Natural killer cell treated with Interleukin-12 subunit alpha and Interleukin-12 subunit beta and Interleukin-15 and Interleukin-18, amount 100 ng/mL, for 72 hours (primary cell): ENCODE results near the gene MYL4. TPM values are rescaled to one million over a fixed set of nuclear protein-coding genes. Genes with fewer than 3 reads are reported as not detected.
A peak's percentile ranks its signal among the peaks of the same experiment; 100 is the strongest.
"Not testable (repeated sequence)": the region's sequence is repeated elsewhere in the genome, so short reads cannot be mapped to it uniquely, and the experiment has no call there.

Source experiments
- ATAC-seq, 2 donors: fragments of 150-1000 bp; cut with Tn5 transposase in 1 of 2; sonication (Bioruptor Pico), chemical (Tn5 transposase) in 1 of 2; 2 replicates each; pipeline ENCODE4 v1.10.0; 2021
- DNase-seq: peaks from one replicate; pipeline ENCODE4 v3.0.0; 2022; ENCODE audit warnings: low spot score
- H3K27ac Mint-ChIP-seq, 2 donors: 1 replicate in 1 of 2; 2 replicates in 1 of 2; pipeline ENCODE4 v1.8.0; 2022; ENCODE audit warnings: mixed read lengths in 2 of 2, mild to moderate bottlenecking in 1 of 2, moderate library complexity in 1 of 2
- H3K27me3 Mint-ChIP-seq, 2 donors: 1 replicate in 1 of 2; 2 replicates in 1 of 2; pipeline ENCODE4 v1.8.0; 2022; ENCODE audit warnings: mixed read lengths in 2 of 2
- H3K36me3 Mint-ChIP-seq: one replicate; pipeline ENCODE4 v1.8.0; 2022; ENCODE audit warnings: mixed read lengths
- H3K4me1 Mint-ChIP-seq, 2 donors: 1 replicate in 1 of 2; 2 replicates in 1 of 2; pipeline ENCODE4 v1.8.0; 2022; ENCODE audit warnings: low read depth in 2 of 2, mixed read lengths in 2 of 2, mild to moderate bottlenecking in 1 of 2
- H3K4me3 Mint-ChIP-seq: one replicate; pipeline ENCODE4 v1.8.0; 2022; ENCODE audit warnings: mixed read lengths
- H3K9me3 Mint-ChIP-seq: 2 replicates; pipeline ENCODE4 v1.8.0; 2022; ENCODE audit warnings: mixed read lengths
- total RNA-seq, 2 donors: library from RNA; stranded (reverse); gene quantifications; one replicate each; pipeline ENCODE4 v1.2.3, GENCODE V29; 2022

Gene MYL4
- 1 to 10 TPM in 1 of 2 donors, under 1 TPM in 1; 0.92 to 1.1 TPM for total RNA-seq

DNA sequence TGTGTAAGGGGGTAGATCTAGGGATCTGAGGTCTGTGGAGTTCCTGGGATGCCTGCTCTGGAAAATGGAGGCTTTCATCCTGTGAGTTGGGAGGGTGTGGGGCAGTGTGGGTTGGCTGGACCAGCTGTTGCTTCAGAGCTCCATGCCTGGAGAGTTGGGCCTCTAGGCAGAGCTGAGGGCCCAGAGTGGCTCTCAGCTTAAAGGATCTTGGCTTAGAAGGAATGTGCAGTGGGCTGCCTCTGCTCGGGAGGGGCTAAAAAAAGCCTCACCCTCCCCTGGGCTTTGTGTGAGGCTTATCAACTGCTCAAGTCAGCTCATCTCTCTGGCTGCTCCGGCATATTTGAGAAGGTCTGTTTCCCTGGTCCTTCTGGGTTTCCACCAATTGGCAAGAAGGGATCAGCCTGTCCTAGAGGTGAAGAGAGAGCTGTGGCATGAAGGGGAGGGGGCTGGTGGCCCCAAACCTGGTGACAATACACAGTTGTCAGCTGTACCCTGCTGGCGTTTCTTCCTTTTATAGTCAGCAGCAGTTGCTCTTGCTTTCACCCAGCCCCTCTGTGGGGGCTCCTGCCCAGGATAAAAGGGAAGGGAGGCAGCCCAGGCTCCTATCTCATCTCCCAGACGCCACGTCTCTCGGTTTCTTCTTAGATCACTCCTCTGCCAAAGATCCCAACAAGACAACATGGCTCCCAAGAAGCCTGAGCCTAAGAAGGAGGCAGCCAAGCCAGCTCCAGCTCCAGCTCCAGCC, at the start of gene MYL4:
MYL4 (plus strand) TSS at position 605 of the 745 bp plus-strand sequence; CDS start at position 680, 75 bp downstream.
- Mint-ChIP-seq H3K27me3 (peaks cover 0 to 2% of the 10 kb centered on the region in 2 donors), H3K9me3 (no peaks in the 10 kb centered on the region), H3K4me1 (peaks cover 19 to 26% of the 10 kb centered on the region in 2 donors), H3K27ac (no peak within 1 kb of the TSS), H3K36me3 (no peaks in the 10 kb centered on the region), H3K4me3 (no peak within 1 kb of the TSS)
- ATAC-seq (no peak), DNase-seq (no peak)

DNA sequence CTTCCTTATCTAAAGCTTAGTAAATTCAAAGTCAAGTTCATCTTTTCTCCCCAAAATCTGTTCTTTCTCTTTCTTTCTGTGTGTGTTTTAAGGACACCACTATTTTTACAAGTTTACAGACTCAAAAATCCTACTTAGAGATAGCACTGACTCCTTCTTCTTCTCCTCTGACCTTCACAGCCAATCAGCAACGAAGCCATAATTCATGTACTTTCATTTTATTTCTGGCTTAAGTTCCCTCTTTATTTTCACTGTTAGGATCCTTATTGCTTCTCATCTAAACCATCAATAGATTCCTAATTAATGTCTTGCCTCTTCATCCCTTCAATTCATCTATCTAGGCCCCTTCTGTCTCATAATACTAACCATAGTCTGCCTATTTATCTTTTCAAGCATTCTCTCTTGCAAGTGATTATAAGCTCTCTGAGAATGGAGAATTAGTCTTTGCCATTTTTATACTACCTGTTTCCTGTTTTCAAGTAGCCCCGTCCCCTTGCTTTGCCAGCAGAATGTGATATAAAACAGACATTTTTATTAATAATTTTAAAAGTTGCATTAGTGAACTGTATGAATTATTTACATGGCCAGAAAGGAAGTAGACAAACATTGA, 47.0 kb upstream of the MYL4 start:
- Mint-ChIP-seq H3K4me3 (no peak overlapping the region), H3K9me3 (no peaks in the 10 kb centered on the region), H3K4me1 (peaks cover 6 to 18% of the 10 kb centered on the region in 2 donors), H3K27ac (peak overlapping the region; percentile 4 to 18), H3K27me3 (no peaks in the 10 kb centered on the region), H3K36me3 (peaks cover 11% of the 10 kb centered on the region)
- ATAC-seq = no peak
- no peak for DNase-seq

DNA sequence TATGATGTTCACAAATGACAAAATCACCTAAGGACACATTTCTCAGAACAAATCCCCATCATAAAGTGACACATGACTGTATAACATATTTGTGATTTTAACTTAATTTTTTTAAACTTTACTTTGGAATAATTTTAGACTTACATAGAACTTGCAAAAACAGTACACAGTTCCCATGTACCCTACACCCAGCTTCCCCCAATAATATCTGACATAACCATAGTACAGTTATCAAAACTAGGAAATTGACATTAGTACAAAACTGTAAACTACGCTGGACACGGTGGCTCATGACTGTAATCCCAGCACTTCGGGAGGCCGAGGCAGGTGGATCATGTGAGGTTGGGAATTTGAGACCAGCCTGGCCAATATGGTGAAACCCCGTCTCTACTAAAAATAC, 44.9 kb upstream of the MYL4 start:
- H3K9me3 Mint-ChIP-seq = no peaks in the 10 kb centered on the region

DNA sequence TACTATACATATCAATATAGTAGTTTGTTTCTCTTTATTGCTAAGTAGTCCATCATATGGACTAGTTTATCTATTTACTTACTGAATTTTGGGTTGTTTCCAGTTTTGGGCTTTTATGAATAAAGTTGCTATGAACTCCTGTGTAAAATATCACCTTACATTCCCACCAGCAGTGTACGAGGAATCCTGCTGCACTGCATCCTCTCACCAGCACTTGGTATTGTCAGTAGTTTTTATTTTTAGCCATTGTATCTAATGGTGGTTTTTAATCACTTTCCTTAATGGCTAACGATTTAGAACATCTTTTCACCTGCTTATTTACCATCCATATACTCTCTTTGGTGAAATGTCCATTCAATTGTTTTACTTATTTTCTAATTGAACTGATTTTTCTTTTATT, 44.0 kb upstream of the MYL4 start:
- H3K27ac Mint-ChIP-seq = no peak overlapping the region
- peaks cover 7 to 21% of the 10 kb centered on the region in 2 donors for H3K4me1 Mint-ChIP-seq
- H3K36me3 Mint-ChIP-seq = peaks cover 22% of the 10 kb centered on the region
- no peak overlapping the region for H3K4me3 Mint-ChIP-seq
- no peak for ATAC-seq
- no peak for DNase-seq
- H3K27me3 Mint-ChIP-seq = no peaks in the 10 kb centered on the region
- H3K9me3 Mint-ChIP-seq = no peaks in the 10 kb centered on the region

More for the DNA sequence above, 44.9 kb upstream of the MYL4 start:
- H3K27me3 Mint-ChIP-seq = no peaks in the 10 kb centered on the region
- H3K36me3 Mint-ChIP-seq = peaks cover 18% of the 10 kb centered on the region
- H3K4me1 Mint-ChIP-seq = peaks cover 6 to 18% of the 10 kb centered on the region in 2 donors
- ATAC-seq (no peak), DNase-seq (no peak)
- H3K4me3 Mint-ChIP-seq = no peak overlapping the region
- H3K27ac Mint-ChIP-seq = no peak overlapping the region

DNA sequence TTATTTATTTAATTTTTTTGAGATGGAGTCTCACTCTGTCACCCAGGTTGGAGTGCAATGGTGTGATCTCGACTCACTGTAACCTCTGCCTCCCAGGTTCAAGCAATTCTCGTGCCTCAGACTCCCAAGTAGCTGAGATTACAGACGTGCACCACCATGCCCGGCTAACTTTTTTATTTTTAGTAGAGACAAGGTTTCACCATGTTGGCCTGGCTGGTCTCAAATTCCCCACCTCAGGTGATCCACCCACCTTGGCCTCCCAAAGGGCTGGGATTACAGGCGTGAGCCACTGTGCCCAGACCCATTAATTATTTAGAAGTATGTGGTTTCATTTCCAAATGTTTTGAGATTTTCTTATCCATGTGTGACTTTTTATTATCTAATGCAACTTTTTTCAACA, 42.3 kb upstream of the MYL4 start:
- DNase-seq, ATAC-seq, H3K27me3 Mint-ChIP-seq, H3K27ac Mint-ChIP-seq, H3K9me3 Mint-ChIP-seq, H3K4me3 Mint-ChIP-seq: not testable (repeated sequence)
- Mint-ChIP-seq H3K36me3 (peaks cover 23% of the 10 kb centered on the region), H3K4me1 (peaks cover 10 to 26% of the 10 kb centered on the region in 2 donors)

DNA sequence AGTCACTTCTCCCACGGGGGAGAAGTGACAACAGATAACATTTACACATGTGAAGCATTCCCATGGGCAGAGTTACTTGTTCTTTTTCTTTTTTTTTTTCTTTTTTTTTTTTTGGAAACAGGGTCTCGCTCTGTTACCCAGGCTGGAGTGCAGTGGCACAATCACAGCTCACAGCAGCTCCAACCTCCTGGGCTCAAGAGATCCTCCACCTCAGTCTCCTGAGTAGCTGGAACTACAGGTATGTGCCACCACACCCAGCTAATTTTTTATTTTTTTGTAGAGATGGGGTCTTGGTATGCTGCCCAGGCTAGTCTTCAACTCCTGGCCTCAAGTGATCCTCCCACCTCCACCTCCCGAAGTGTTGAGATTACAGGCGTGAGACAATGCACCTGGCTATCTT, 40.3 kb upstream of the MYL4 start:
- not testable (repeated sequence) for H3K4me3 Mint-ChIP-seq, H3K27me3 Mint-ChIP-seq, H3K27ac Mint-ChIP-seq, DNase-seq, H3K9me3 Mint-ChIP-seq, ATAC-seq
- peaks cover 18% of the 10 kb centered on the region for H3K36me3 Mint-ChIP-seq
- peaks cover 9 to 25% of the 10 kb centered on the region in 2 donors for H3K4me1 Mint-ChIP-seq

DNA sequence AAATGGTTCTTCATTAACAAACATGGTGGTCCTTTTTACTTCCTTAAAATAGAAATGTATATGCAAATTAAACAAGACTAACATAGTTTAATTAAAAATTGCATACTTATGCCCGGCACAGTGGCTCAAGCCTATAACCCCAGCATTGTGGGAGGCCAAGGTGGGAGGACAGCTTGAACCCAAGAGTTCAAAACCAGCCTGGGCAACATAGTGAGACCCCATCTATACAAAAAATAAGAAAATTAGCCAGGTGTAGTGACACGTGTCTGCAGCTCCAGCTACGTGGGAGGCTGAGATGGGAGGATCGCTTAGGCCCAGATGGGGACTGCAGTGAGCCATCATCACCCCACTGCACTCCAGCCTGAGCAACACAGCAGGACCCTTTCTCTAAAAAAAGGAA, 38.4 kb upstream of the MYL4 start:
- Mint-ChIP-seq H3K27ac (no peak overlapping the region), H3K4me3 (no peak overlapping the region), H3K27me3 (no peaks in the 10 kb centered on the region), H3K4me1 (peaks cover 14 to 31% of the 10 kb centered on the region in 2 donors), H3K36me3 (peaks cover 23% of the 10 kb centered on the region), H3K9me3 (no peaks in the 10 kb centered on the region)
- DNase-seq (no peak), ATAC-seq (no peak)

DNA sequence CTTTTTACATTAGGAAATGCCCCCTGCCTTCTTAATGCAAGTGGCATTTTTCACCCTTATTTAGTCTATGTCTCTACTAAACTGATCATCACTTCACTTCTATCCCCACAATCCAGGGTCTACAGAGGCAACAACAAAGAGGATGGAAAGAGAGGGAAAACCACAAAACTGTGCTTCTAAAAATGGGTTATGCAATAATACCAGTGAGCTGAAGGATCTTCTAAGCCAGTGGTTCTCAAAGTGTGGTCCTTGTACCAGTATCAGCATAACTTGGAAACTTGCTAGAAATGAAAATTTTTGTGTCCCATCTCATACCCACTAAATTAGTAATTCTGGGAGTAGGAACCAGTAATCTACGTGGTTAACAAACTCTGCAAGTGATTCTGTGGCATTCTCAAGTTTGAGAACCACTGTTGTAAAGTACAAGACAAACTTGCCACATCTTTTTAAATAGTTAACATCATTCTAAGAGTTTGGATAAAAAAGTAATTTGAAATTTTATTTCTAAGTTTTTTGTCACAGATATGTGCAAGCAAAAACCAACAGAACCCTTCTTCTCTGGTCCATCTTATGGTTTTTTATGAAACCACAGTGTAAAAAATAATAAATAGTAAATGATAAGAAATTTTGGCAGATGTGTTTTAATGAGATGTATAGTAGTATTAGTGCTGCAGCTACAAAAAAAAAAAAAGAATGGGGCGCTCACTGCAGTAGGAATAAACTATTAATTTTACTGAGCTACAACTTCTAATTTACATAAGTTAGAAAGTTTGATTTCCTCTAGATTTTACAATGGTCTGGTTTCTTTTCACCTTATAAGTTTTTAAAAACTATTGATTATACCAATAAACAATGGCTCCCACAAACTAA, 36.2 kb upstream of the MYL4 start:
- Mint-ChIP-seq H3K4me3 (no peak overlapping the region), H3K27me3 (no peaks in the 10 kb centered on the region), H3K36me3 (peaks cover 14% of the 10 kb centered on the region), H3K9me3 (no peaks in the 10 kb centered on the region), H3K4me1 (peaks cover 26 to 40% of the 10 kb centered on the region in 2 donors), H3K27ac (no peak overlapping the region)
- peak in 1 of 2 donors; percentile 36 for ATAC-seq
- no peak for DNase-seq

DNA sequence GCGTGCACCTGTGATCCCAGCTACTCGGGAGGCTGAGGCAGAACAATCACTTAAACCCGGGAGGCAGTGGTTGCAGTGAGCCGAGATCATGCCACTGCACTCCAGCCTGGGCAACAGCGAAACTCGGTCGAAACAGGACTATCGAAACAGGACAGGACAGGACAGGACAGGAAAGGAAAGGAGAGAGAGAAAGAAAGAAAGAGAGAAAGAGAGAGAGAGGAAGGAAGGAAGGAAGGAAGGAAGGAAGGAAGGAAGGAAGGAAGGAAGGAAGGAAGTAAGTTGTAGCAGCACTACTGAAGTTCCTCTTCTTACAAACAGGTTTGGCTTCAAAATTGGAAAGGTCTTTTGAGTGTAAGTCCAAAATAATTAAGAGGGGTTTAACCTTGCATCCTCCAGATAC, 34.3 kb upstream of the MYL4 start:
- H3K27ac Mint-ChIP-seq, H3K4me3 Mint-ChIP-seq, DNase-seq, ATAC-seq, H3K27me3 Mint-ChIP-seq, H3K9me3 Mint-ChIP-seq: not testable (repeated sequence)
- peaks cover 15% of the 10 kb centered on the region for H3K36me3 Mint-ChIP-seq
- H3K4me1 Mint-ChIP-seq = peaks cover 35 to 42% of the 10 kb centered on the region in 2 donors

DNA sequence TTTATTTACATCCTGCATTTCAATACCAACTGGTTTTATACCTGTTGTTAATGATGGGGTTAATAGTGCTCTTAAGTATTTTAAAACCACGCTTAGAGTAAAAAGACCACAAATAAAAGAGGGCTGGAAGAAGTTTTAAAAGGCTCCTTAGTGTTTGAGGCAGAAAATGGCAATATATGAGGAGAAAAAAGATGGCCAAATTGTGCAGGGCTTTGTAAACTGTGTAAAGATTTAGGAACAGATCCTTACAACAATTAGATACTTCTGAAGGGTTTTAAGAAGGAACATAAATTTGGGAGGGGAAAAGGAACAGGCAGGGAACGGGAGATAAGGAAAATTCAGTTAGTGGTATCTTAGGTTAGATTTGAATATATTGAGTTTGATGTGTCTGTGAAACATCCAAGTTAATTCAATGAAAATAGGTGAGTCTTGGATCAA, 32.7 kb upstream of the MYL4 start:
- Mint-ChIP-seq H3K4me1 (peaks cover 35 to 41% of the 10 kb centered on the region in 2 donors), H3K9me3 (no peaks in the 10 kb centered on the region), H3K27me3 (no peaks in the 10 kb centered on the region), H3K4me3 (no peak overlapping the region), H3K36me3 (peaks cover 17% of the 10 kb centered on the region), H3K27ac (peak overlapping the region in 1 of 2 donors; percentile 20)
- no peak for ATAC-seq
- DNase-seq = no peak

DNA sequence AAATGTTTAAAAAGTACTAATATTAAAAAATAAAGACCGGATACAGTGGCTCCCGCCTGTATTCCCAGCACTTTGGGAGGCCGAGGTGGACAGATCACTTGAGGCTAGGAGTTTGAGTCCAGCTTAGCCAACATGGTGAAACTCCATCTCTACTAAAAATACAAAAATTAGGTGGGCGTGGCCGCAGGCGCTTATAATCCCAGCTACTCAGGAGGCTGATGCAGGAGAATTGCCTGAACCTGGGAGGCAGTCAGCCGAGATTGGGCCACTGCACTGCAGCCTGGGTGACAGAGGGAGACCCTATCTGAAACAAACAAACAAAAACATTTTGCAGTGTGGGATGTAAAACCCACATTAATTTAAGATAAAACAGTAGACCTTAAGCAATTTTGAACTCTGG, 31.9 kb upstream of the MYL4 start:
- H3K9me3 Mint-ChIP-seq = no peaks in the 10 kb centered on the region
- peaks cover 17% of the 10 kb centered on the region for H3K36me3 Mint-ChIP-seq
- H3K4me1 Mint-ChIP-seq = peaks cover 41 to 46% of the 10 kb centered on the region in 2 donors
- H3K27ac Mint-ChIP-seq = no peak overlapping the region
- no peak for ATAC-seq
- no peaks in the 10 kb centered on the region for H3K27me3 Mint-ChIP-seq
- DNase-seq = no peak
- H3K4me3 Mint-ChIP-seq = no peak overlapping the region

DNA sequence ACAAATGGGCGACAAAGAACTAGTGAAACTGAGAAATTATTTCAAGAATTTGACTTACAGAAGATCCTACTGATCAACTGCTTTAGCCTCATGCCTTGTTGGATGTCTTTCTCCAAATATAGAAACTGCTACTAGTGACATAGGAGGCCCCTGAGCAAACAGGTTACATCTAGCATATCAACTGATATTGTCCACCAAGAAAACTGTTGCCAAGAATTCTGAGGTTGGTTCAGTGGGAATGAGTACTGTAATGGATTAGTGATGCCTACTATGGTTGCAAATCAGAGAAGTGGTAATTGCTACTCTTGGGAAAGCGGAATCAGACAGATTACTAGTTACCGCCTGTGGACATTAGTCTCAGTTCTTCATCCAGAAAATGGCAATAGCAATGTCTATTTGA, 30.0 kb upstream of the MYL4 start:
- H3K36me3 Mint-ChIP-seq = peaks cover 17% of the 10 kb centered on the region
- ATAC-seq = no peak
- peaks cover 45% of the 10 kb centered on the region in 2 donors for H3K4me1 Mint-ChIP-seq
- no peak overlapping the region for H3K4me3 Mint-ChIP-seq
- DNase-seq = no peak
- H3K27me3 Mint-ChIP-seq = no peaks in the 10 kb centered on the region
- no peaks in the 10 kb centered on the region for H3K9me3 Mint-ChIP-seq
- H3K27ac Mint-ChIP-seq = no peak overlapping the region

DNA sequence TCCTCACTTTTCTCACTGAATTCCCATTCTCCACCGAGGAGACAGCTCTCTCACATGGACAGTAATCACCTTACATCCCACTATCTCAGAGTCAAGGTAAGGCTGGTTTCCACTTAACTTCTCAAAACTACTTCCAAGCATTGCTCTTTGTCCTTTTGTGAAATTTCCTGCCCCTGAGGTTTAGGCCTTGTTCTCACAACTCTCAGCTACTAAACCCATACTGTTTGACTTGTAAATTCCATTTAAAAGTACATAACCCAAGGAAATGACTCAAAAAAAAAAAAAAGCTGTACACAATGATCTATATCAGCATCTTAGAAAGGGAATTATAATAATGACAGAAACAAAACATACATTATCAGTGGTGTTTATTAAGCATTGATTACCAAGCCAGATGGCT, 28.8 kb upstream of the MYL4 start:
- Mint-ChIP-seq H3K36me3 (peaks cover 13% of the 10 kb centered on the region), H3K27me3 (no peaks in the 10 kb centered on the region), H3K4me1 (peaks cover 45 to 48% of the 10 kb centered on the region in 2 donors), H3K27ac (peak overlapping the region in 1 of 2 donors; percentile 45), H3K4me3 (no peak overlapping the region), H3K9me3 (no peaks in the 10 kb centered on the region)
- DNase-seq (no peak), ATAC-seq (no peak)
